Tibial artery (tissue), 4 donors: ENCODE measurements around the gene KCTD7.
A peak's percentile ranks its signal among the peaks of the same experiment; 100 is the strongest.

Experiments
- DNase-seq, 2 donors: peaks; one replicate each; pipeline ENCODE4 v3.0.0-alpha.2; 2019
- H3K27ac ChIP-seq, 2 donors: fragments of 200-600 bp; sonication (generic) in 1 of 2; 1 replicate in 1 of 2; 2 replicates in 1 of 2; pipeline ENCODE4 v1.5.1; 2018 to 2019; ENCODE audit warnings: mild to moderate bottlenecking in 1 of 2
- H3K27me3 ChIP-seq, 2 donors: fragments of 200-600 bp; sonication (generic) in 1 of 2; one replicate each; pipeline versions ENCODE4 v1.5.1 to v1.6.0; 2016 to 2019
- H3K36me3 ChIP-seq, 3 donors: fragments of 200-600 bp; sonication (generic) in 2 of 3; one replicate each; pipeline ENCODE4 v1.5.1; 2016 to 2019; ENCODE audit warnings: mild to moderate bottlenecking in 2 of 3
- H3K4me1 ChIP-seq, 4 donors: fragments of 200-600 bp; sonication (generic) in 2 of 4; 1 replicate in 3 of 4; 2 replicates in 1 of 4; pipeline ENCODE4 v1.5.1; 2016 to 2019
- H3K4me3 ChIP-seq, 2 donors: fragments of 200-600 bp; sonication (generic) in 1 of 2; 1 replicate in 1 of 2; 2 replicates in 1 of 2; pipeline ENCODE4 v1.5.1; 2018 to 2019; ENCODE audit warnings: mild to moderate bottlenecking in 2 of 2
- H3K9me3 ChIP-seq, 3 donors: fragments of 200-600 bp; sonication (generic) in 1 of 3; one replicate each; pipeline ENCODE4 v1.5.1; 2016 to 2019
- CTCF ChIP-seq, 2 experiments: fragments of 200-600 bp in 1 of 2; fragments of 450-650 bp in 1 of 2; IDR thresholded peaks; one replicate each; pipeline ENCODE4 v1.5.1; 2017 to 2019; ENCODE audit warnings: antibody characterized with exemption in 2 of 2, mild to moderate bottlenecking in 1 of 2, moderate library complexity in 1 of 2
- intact Hi-C: fragments of 100-400 bp; cut with DNase I; formaldehyde crosslinking; loops from one replicate; pipeline ENCODE4 v1.15.0; 2023; ENCODE audit warnings: low total_unique reads

Gene KCTD7

GRCh38 chr7:66689081-66689480 lies 60.4 kb downstream of the KCTD7 start:
- no peak overlapping the region for H3K27ac ChIP-seq
- no peak for DNase-seq
- TF ChIP-seq CTCF (IDR thresholded peaks at IDR 0.05) = no peak
- peaks cover 0 to 8% (median 0%) of the 10 kb centered on the region in 3 donors for H3K36me3 ChIP-seq
- no peaks in the 10 kb centered on the region for H3K9me3 ChIP-seq
- intact Hi-C loops = no loop called here
- H3K4me1 ChIP-seq = peaks cover 0 to 9% (median 0%) of the 10 kb centered on the region in 4 donors
- no peaks in the 10 kb centered on the region for H3K27me3 ChIP-seq
- H3K4me3 ChIP-seq = no peak overlapping the region

DNA sequence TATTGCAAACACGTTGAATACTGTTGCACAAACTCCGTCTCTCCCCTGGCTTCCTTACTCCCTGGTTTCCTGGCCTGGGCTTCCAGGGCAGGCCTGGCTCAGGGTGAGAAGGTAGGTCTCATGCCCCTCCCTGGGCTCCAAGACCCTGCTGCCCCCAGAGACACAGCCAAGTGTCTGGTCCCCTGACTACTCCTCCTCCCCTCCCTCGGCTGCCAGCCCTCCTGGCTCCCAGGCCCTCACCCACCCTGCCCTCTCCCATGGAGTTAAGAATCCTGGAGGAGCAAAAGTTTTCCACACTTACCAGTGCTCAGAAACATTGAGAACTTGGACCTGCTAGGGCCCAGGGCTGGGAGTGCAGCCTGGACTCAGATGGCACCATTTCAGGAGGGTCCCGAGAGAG lies 64.7 kb downstream of the KCTD7 start:
- H3K4me1 ChIP-seq = peaks cover 0 to 17% (median 13%) of the 10 kb centered on the region in 4 donors
- no peak for TF ChIP-seq CTCF (IDR thresholded peaks at IDR 0.05)
- DNase-seq = no peak
- H3K27me3 ChIP-seq = no peaks in the 10 kb centered on the region
- H3K4me3 ChIP-seq = no peak overlapping the region
- peaks cover 0 to 11% (median 0%) of the 10 kb centered on the region in 3 donors for H3K36me3 ChIP-seq
- no peaks in the 10 kb centered on the region for H3K9me3 ChIP-seq
- intact Hi-C loops = no loop called here
- peak overlapping the region in 1 of 2 donors; percentile 33 for H3K27ac ChIP-seq
